Testis (tissue), 2 donors: ENCODE data around the gene ORMDL2.

Experiments
- POLR2A ChIP-seq: fragments of 450-650 bp; IDR thresholded peaks from one replicate; pipeline ENCODE4 v1.6.1; 2017; ENCODE audit warnings: antibody characterized with exemption, mild to moderate bottlenecking, moderate library complexity
- TF ChIP-seq, protein P1 (sequence below), 3 experiments: fragments of 450-650 bp in 2 of 3; fragments of 200-600 bp in 1 of 3; sonication (generic) in 1 of 3; IDR thresholded peaks; one replicate each; pipeline ENCODE4 v1.5.1; 2016 to 2019; ENCODE audit warnings: antibody characterized with exemption in 3 of 3, mild to moderate bottlenecking in 2 of 3, moderate library complexity in 1 of 3

DNA sequence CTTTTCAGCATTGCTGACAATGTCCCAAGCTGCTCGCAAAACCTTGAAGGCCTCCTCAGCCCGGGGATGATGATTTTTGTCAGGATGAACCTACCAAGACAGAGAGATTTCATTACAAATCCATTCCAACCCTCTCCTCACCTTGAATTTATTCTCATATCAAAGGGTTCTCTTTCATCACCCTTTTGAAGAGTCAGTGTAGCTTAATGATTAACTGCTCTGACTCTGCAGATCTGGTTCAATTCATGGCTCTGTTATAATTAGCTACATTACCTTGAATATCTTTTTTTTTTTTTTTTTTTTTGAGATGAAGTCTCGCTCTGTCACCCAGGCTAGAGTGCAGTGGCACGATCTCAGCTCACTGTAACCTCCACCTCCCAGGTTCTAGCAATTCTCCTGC lies 5.6 kb downstream of the ORMDL2 start:
- TF ChIP-seq, protein P1, sequence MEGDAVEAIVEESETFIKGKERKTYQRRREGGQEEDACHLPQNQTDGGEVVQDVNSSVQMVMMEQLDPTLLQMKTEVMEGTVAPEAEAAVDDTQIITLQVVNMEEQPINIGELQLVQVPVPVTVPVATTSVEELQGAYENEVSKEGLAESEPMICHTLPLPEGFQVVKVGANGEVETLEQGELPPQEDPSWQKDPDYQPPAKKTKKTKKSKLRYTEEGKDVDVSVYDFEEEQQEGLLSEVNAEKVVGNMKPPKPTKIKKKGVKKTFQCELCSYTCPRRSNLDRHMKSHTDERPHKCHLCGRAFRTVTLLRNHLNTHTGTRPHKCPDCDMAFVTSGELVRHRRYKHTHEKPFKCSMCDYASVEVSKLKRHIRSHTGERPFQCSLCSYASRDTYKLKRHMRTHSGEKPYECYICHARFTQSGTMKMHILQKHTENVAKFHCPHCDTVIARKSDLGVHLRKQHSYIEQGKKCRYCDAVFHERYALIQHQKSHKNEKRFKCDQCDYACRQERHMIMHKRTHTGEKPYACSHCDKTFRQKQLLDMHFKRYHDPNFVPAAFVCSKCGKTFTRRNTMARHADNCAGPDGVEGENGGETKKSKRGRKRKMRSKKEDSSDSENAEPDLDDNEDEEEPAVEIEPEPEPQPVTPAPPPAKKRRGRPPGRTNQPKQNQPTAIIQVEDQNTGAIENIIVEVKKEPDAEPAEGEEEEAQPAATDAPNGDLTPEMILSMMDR (IDR thresholded peaks at IDR 0.05), result no peak
- no peak for TF ChIP-seq POLR2A
